Mucosa of stomach (tissue), 1 donor: Measurements from ENCODE around the gene NDUFB10.

Source experiments
- H3K27me3 ChIP-seq: one replicate; pipeline ENCODE4 v1.7.0; 2013; ENCODE audit warnings: mild to moderate bottlenecking, low read length; ENCODE audit not compliant: control insufficient read depth, insufficient read depth
- H3K36me3 ChIP-seq: one replicate; pipeline ENCODE4 v1.7.0; 2013; ENCODE audit warnings: low read length; ENCODE audit not compliant: control insufficient read depth, insufficient read depth
- H3K4me1 ChIP-seq: one replicate; pipeline ENCODE4 v1.7.0; 2013; ENCODE audit warnings: mild to moderate bottlenecking, low read length; ENCODE audit not compliant: control insufficient read depth, insufficient read depth
- H3K4me3 ChIP-seq: one replicate; pipeline ENCODE4 v1.7.0; 2013; ENCODE audit warnings: low read length
- H3K9ac ChIP-seq: one replicate; pipeline ENCODE4 v1.7.0; 2013; ENCODE audit warnings: mild to moderate bottlenecking, low read length, moderate library complexity
- H3K9me3 ChIP-seq: one replicate; pipeline ENCODE4 v1.7.0; 2013; ENCODE audit warnings: mild to moderate bottlenecking, low read length, moderate library complexity; ENCODE audit not compliant: control insufficient read depth
- donor health status: Pancreatic carcinoma.

NDUFB10 gene

DNA sequence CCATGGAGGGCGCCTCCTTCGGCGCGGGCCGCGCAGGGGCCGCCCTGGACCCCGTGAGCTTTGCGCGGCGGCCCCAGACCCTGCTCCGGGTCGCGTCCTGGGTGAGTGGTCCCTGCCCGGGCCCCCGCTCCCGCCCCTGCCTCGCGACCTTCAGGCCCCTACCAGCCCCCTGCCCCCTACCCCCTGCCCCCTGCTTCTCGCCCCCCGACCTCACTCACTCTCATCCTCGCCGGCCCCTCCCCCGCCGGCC lies 30.7 kb downstream of the NDUFB10 start:
- Histone ChIP-seq H3K27me3 (peaks cover 39% of the 10 kb centered on the region), H3K9me3 (no peaks in the 10 kb centered on the region), H3K4me1 (peaks cover 36% of the 10 kb centered on the region), H3K36me3 (no peaks in the 10 kb centered on the region), H3K9ac (no peak overlapping the region), H3K4me3 (no peak overlapping the region)

DNA sequence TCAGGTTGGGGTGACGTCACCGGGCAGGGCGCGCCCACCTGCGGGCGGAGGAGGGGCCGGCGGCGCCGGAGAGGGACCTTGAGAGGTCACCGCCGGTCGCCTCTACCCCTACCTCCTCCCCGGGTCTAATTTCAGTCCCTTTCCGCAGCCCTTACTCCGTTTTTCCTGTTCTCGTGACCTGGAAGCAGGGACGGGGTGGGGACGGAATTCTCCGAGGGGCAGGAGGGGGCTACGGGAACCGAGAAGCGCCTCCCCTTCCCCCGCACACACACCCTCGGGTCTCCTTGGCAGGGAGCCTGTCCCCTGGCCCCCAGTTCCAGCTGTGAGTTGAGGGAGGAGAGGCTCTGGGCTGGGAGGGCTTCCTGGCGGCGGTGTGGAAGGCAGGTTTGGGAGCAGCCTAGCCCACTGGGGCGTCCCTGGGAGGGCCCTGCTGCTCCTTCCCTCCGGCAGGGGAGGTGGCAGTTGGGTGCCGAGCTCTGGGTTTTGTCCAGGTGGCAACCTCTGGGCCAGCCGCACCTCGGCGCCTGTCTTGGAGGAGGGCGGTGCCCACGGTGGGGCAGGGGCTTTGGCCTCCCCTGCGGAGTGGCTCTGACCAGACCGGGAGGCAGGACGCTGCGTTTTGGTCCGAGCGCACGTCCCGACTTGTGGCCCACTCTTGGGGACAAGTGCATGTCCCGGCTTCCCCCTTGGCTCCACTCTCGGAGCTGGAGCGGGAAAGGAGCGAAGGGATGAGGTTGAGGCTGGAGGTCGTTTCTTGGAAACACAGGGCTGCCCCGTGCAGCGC lies 31.2 kb downstream of the NDUFB10 start:
- Histone ChIP-seq H3K4me3 (no peak overlapping the region), H3K9ac (peak overlapping the region; percentile 33), H3K36me3 (no peaks in the 10 kb centered on the region), H3K27me3 (peaks cover 39% of the 10 kb centered on the region), H3K9me3 (no peaks in the 10 kb centered on the region), H3K4me1 (peaks cover 31% of the 10 kb centered on the region)

DNA sequence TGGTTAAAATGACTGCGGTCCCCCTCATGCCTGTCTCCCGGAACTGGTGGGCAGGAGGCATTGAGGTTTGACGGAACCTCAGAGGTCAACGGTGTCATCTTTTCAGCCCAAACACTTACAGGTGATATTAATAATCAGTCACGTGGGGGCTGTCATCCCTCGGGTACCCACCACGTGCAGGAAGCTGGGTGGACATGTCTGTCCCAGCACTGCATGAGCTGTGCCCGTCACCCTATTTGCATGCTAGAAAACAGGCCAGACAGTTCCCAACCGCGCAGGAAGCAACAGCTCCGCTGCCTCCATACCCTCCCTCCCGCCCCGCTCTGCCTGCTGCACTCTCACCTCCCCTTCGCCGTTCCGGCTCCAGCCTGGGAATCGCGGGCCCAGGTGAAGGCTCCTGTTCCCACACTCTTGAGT lies 31.8 kb downstream of the NDUFB10 start:
- Histone ChIP-seq H3K4me3 (no peak overlapping the region), H3K27me3 (peaks cover 37% of the 10 kb centered on the region), H3K4me1 (peaks cover 25% of the 10 kb centered on the region), H3K9me3 (no peaks in the 10 kb centered on the region), H3K9ac (no peak overlapping the region), H3K36me3 (no peaks in the 10 kb centered on the region)

DNA sequence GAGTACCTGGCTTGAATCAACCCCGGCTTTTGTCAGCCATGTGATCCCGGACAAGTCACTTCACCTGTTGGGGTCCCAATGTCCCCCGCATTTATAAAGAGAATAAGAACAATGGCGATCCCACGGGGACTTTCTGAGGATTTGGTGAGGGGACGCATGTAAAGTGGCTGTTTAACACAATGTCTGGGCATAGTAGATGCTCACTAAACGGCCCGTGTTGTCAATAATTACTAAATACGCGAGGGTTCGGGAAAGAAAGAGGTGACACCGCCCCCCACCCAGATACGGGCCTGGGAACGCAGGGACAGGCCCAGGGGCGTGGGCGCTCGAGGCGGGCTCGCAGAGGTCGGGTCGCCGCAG lies 32.2 kb downstream of the NDUFB10 start:
- Histone ChIP-seq H3K36me3 (no peaks in the 10 kb centered on the region), H3K9me3 (no peaks in the 10 kb centered on the region), H3K4me3 (no peak overlapping the region), H3K4me1 (peaks cover 25% of the 10 kb centered on the region), H3K27me3 (peaks cover 35% of the 10 kb centered on the region), H3K9ac (no peak overlapping the region)

DNA sequence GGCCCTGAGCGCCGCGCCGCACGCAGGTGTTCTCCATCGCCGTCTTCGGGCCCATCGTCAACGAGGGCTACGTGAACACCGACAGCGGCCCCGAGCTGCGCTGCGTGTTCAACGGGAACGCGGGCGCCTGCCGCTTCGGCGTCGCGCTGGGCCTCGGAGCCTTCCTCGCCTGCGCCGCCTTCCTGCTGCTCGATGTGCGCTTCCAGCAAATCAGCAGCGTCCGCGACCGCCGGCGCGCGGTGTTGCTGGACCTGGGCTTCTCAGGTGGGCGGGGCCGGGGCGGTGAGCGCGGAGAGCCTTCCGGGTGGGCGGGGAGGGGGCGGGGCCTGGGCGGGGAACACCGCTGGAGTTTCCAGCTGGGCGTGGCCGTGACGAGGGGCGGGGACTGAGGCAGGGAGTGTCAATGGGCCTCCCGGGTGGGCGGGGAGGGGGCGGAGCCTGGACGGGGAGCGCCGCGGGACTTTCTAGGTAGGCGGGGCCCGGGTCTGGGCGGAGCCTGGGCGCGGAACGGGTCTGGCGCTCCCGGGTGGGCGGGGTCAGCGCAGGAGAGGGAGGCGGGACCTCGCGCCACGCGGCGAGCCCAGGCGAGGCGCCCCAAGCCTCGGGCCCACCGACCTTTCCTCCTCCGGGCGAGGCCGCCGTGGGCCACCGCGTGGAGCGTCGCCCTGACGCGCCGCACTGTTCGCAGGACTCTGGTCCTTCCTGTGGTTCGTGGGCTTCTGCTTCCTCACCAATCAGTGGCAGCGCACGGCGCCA lies 32.8 kb downstream of the NDUFB10 start:
- Histone ChIP-seq H3K27me3 (peaks cover 35% of the 10 kb centered on the region), H3K9ac (no peak overlapping the region), H3K4me3 (no peak overlapping the region), H3K36me3 (no peaks in the 10 kb centered on the region), H3K4me1 (peaks cover 25% of the 10 kb centered on the region), H3K9me3 (no peaks in the 10 kb centered on the region)

DNA sequence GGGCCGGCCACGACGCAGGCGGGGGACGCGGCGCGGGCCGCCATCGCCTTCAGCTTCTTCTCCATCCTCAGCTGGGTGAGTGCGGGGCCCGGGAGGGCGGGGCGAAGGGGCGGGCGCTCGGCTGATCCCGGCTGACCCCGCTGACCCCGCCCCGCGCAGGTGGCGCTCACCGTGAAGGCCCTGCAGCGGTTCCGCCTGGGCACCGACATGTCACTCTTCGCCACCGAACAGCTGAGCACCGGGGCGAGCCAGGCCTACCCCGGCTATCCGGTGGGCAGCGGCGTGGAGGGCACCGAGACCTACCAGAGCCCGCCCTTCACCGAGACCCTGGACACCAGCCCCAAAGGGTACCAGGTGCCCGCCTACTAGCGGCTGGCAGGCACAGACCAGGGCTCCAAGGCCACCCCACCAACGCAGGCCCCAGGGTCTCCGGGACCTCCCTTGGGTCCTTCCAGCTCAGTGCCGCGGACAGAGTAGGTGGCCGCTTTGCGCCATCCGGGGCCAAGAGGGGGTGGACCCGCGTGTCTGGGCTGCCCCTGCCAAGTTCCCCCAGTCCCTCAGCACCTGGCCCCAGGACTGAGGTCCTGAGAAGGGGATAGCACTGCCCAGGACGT lies 33.5 kb downstream of the NDUFB10 start:
- H3K27me3 ChIP-seq: peaks cover 34% of the 10 kb centered on the region
- no peaks in the 10 kb centered on the region for H3K9me3 ChIP-seq
- H3K4me3 ChIP-seq: no peak overlapping the region
- no peaks in the 10 kb centered on the region for H3K36me3 ChIP-seq
- peaks cover 25% of the 10 kb centered on the region for H3K4me1 ChIP-seq
- H3K9ac ChIP-seq: no peak overlapping the region

DNA sequence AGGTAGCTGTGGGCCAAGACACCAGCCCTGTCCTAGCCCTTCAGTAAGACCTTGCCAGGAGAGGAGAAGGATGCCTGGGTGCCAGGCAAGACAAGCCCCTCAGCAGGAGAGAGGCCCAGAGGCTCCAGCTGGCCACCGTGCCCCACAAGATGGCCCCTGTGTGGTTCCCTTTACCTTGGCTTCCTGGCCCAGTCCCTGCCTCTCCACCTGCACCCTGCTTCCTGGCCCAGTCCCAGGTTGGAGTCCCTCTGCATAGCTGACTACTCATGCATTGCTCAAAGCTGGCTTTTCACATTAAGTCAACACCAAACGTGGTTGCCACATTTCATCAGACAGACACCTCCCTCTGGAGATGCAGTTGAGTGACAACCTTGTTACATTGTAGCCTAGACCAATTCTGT lies 34.4 kb downstream of the NDUFB10 start:
- H3K9me3 ChIP-seq: no peaks in the 10 kb centered on the region
- H3K4me1 ChIP-seq: peaks cover 25% of the 10 kb centered on the region
- no peak overlapping the region for H3K4me3 ChIP-seq
- H3K36me3 ChIP-seq: no peaks in the 10 kb centered on the region
- peaks cover 25% of the 10 kb centered on the region for H3K27me3 ChIP-seq
- H3K9ac ChIP-seq: no peak overlapping the region

DNA sequence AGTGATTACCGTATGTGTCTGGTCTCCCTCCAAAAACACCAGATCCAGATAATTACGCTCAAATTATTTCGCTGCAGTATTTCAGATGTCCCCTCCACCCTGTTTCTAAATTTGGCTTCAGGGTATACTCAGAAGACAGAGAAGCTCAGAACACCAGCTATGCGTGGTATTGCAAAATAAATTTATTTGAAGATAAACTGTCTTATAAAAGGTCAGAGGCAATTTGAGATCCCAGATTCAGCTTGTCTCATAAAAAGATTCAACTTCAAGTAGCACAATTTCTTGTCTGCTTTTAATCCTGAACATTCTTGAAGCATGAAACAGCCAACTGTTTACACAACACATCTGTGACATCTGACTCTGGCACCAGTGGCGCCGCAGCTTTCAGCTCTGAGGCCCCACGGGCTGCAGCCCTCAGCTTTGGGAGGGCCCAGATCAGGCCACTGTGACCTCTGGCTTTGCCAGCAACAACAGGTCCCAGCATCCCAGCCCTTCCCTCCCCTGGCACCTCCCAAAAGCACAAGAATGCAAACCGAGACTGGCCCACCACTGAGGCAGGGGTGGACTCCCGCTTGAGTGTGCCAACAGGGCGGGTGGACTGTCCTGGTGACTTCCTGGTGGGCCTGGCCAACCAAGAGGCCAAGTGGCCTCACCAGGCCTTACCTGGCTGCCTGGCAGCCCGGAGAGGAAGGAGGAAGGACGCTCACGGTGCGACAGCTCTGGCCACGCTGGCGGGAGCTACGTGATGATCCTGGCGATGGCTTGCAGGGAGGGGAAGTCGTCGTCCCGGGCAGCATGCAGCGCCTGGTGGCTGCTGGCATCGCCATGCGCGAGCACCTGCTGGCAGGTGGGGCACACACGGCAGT lies 38.4 kb downstream of the NDUFB10 start:
- no peaks in the 10 kb centered on the region for H3K4me1 ChIP-seq
- H3K4me3 ChIP-seq: no peak overlapping the region
- no peak overlapping the region for H3K9ac ChIP-seq
- H3K9me3 ChIP-seq: no peaks in the 10 kb centered on the region
- H3K36me3 ChIP-seq: no peaks in the 10 kb centered on the region
- H3K27me3 ChIP-seq: no peaks in the 10 kb centered on the region

DNA sequence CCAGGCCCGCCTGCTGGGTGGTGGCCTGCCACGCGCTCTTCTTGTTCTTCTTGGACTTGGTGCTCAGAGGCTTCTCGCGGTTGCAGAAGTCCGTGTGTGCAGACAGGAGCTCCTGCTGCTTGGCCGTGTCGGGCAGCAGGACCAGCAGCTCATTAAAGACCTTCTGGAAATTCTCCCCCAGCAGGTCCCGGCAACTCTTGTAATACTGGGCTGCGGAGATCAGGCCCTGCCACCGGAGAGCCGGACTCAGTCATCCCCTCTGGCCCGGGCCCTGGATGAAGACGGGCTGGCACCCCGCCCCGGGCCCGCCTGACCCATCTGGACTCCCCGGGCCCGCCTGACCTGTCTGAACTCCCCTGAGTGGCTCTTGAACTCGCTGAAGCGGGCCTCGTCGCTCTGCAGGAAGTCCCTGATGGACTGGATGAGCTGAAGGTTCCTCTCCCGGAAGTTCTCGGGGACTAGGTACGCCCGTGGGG lies 39.1 kb downstream of the NDUFB10 start:
- Histone ChIP-seq H3K9ac (no peak overlapping the region), H3K4me1 (peaks cover under 1% of the 10 kb centered on the region), H3K36me3 (peaks cover 3% of the 10 kb centered on the region), H3K4me3 (no peak overlapping the region), H3K9me3 (no peaks in the 10 kb centered on the region), H3K27me3 (no peaks in the 10 kb centered on the region)

DNA sequence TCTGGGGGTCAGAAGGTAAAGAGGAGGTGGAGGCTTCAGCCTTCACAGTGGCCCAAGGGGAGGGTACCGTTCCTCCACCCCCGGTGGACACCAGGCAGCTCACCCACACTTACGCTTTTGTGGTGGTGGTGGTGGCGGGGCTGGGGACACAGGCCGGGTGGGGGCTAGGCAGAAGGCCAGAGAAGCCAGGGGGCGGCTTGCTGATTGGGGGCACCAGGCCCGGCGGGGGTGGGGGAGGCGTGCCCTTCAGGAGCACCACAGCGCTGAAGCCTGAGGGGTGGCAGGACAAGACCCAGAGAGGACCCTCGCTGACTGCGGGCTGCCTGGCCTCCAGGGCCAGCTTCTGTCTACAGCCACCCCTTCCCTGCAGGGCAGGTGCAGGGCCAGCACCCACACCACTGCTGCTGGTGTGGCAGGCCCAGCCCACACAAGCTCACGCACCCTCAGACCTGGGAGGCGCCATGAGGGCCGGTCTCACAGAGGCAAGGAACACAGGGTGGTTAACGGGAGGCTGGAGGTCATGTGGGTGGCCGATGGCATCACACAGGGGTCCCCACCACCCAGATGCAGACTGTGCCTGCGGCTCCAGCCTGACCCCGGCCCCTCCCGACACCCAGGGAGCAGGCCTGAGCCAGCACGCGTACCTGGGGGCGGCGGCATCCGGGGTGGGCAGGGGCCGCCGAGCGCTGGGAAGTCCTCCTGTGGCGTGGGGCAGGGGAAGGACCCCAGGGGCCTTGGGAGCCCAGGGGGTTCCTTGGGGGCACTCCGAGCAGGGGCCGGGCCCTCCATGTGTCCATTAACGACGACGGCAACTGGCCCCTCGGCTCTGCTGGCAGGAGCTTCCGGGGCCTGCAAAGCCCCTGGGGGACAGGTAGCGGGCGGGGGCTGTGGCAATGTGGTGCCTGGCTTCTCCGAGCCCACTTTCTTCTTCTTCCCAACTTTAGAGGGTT lies 39.8 kb downstream of the NDUFB10 start:
- peaks cover 5% of the 10 kb centered on the region for H3K36me3 ChIP-seq
- H3K9ac ChIP-seq: no peak overlapping the region
- H3K4me3 ChIP-seq: no peak overlapping the region
- no peaks in the 10 kb centered on the region for H3K9me3 ChIP-seq
- H3K27me3 ChIP-seq: no peaks in the 10 kb centered on the region
- H3K4me1 ChIP-seq: peaks cover 8% of the 10 kb centered on the region
